Naive B cell (primary cell): ENCODE measurements around the gene ATRNL1. TPM values are rescaled to one million over a fixed set of nuclear protein-coding genes. Genes with fewer than 3 reads are reported as not detected.
A peak's percentile ranks its signal among the peaks of the same experiment; 100 is the strongest.

Experiments
- ATAC-seq, 2 donors: fragments of 150-1000 bp; cut with Tn5 transposase; 2 replicates each; pipeline ENCODE4 v1.10.0; 2021; ENCODE audit warnings: low read depth in 2 of 2, mild to moderate bottlenecking in 2 of 2, moderate library complexity in 2 of 2
- DNase-seq: peaks from one replicate; pipeline ENCODE4 v3.0.0; 2022
- H3K27ac Mint-ChIP-seq, 6 donors: one replicate each; pipeline ENCODE4 v1.8.0; 2020 to 2022; ENCODE audit warnings: mild to moderate bottlenecking in 6 of 6, mixed read lengths in 6 of 6, moderate library complexity in 5 of 6, inconsistent platforms in 2 of 6
- H3K27me3 Mint-ChIP-seq, 3 donors: one replicate each; pipeline ENCODE4 v1.8.0; 2021 to 2022; ENCODE audit warnings: mixed read lengths in 3 of 3, mild to moderate bottlenecking in 1 of 3
- H3K36me3 Mint-ChIP-seq, 2 donors: one replicate each; pipeline ENCODE4 v1.8.0; 2020 to 2022; ENCODE audit warnings: mixed read lengths in 2 of 2, inconsistent platforms in 1 of 2, mild to moderate bottlenecking in 1 of 2
- H3K4me1 Mint-ChIP-seq, 3 donors: one replicate each; pipeline ENCODE4 v1.8.0; 2020 to 2022; ENCODE audit warnings: mixed read lengths in 3 of 3, inconsistent platforms in 1 of 3, mild to moderate bottlenecking in 1 of 3, moderate library complexity in 1 of 3
- H3K4me3 Mint-ChIP-seq, 8 donors: one replicate each; pipeline ENCODE4 v1.8.0; 2020 to 2022; ENCODE audit warnings: mild to moderate bottlenecking in 8 of 8, mixed read lengths in 8 of 8, moderate library complexity in 8 of 8, inconsistent platforms in 2 of 8
- H3K9me3 Mint-ChIP-seq, 7 donors: one replicate each; pipeline ENCODE4 v1.8.0; 2020 to 2022; ENCODE audit warnings: mixed read lengths in 7 of 7, mild to moderate bottlenecking in 5 of 7, inconsistent platforms in 2 of 7, moderate library complexity in 1 of 7
- polyA plus RNA-seq, 6 donors: library from polyadenylated mRNA; unstranded; fragments of 300-500 nt; fragmentation: Illumina TruSeq; gene quantifications; one replicate each; pipeline ENCODE4 v1.2.3, GENCODE V29; 2021; ENCODE audit warnings: low read depth in 6 of 6

ATRNL1 gene
- polyA plus RNA-seq, 6 donors from 2014 or later: 0.03 to 1.7 (median 0.49) TPM; not detected in 2

- no peak for ATAC-seq
- Mint-ChIP-seq H3K27me3 (no peaks in the 10 kb centered on the region), H3K4me1 (no peaks in the 10 kb centered on the region), H3K36me3 (no peaks in the 10 kb centered on the region), H3K27ac (no peak overlapping the region), H3K4me3 (no peak overlapping the region), H3K9me3 (peaks cover 0 to 1% (median 0%) of the 10 kb centered on the region in 7 donors)
- no peak for DNase-seq
Observed at GRCh38 chr10:115949282-115949844, 856.2 kb downstream of the ATRNL1 start.

GRCh38 chr10:115950320-115950719, 857.2 kb downstream of the ATRNL1 start:
- DNase-seq (no peak), ATAC-seq (no peak)
- Mint-ChIP-seq H3K4me1 (no peaks in the 10 kb centered on the region), H3K36me3 (no peaks in the 10 kb centered on the region), H3K9me3 (peaks cover 0 to 1% (median 0%) of the 10 kb centered on the region in 7 donors), H3K27me3 (no peaks in the 10 kb centered on the region), H3K27ac (no peak overlapping the region), H3K4me3 (no peak overlapping the region)

GRCh38 chr10:115951242-115951641, 858.1 kb downstream of the ATRNL1 start:
- H3K27ac Mint-ChIP-seq: no peak overlapping the region
- H3K4me1 Mint-ChIP-seq: no peaks in the 10 kb centered on the region
- no peaks in the 10 kb centered on the region for H3K27me3 Mint-ChIP-seq
- DNase-seq: no peak
- H3K9me3 Mint-ChIP-seq: peaks cover 0 to 1% (median 0%) of the 10 kb centered on the region in 7 donors
- no peak for ATAC-seq
- no peak overlapping the region for H3K4me3 Mint-ChIP-seq
- H3K36me3 Mint-ChIP-seq: no peaks in the 10 kb centered on the region

GRCh38 chr10:115953281-115953680, 860.1 kb downstream of the ATRNL1 start:
- H3K9me3 Mint-ChIP-seq: no peaks in the 10 kb centered on the region
- ATAC-seq: no peak
- H3K4me1 Mint-ChIP-seq: no peaks in the 10 kb centered on the region
- DNase-seq: no peak
- H3K36me3 Mint-ChIP-seq: no peaks in the 10 kb centered on the region
- no peak overlapping the region for H3K4me3 Mint-ChIP-seq
- no peaks in the 10 kb centered on the region for H3K27me3 Mint-ChIP-seq
- no peak overlapping the region for H3K27ac Mint-ChIP-seq

- ATAC-seq: no peak
- DNase-seq: no peak
Observed at GRCh38 chr10:115953968-115954367, 860.8 kb downstream of the ATRNL1 start.

GRCh38 chr10:115956225-115957011, 863.3 kb downstream of the ATRNL1 start:
- no peaks in the 10 kb centered on the region for H3K4me1 Mint-ChIP-seq
- H3K36me3 Mint-ChIP-seq: no peaks in the 10 kb centered on the region
- ATAC-seq: no peak
- no peaks in the 10 kb centered on the region for H3K9me3 Mint-ChIP-seq
- no peak overlapping the region for H3K4me3 Mint-ChIP-seq
- DNase-seq: no peak
- no peak overlapping the region for H3K27ac Mint-ChIP-seq
- no peaks in the 10 kb centered on the region for H3K27me3 Mint-ChIP-seq

More at GRCh38 chr10:115953968-115954367, 860.8 kb downstream of the ATRNL1 start:
- Mint-ChIP-seq H3K9me3 (no peaks in the 10 kb centered on the region), H3K27ac (peak overlapping the region in 1 of 6 donors; percentile 69), H3K36me3 (no peaks in the 10 kb centered on the region), H3K4me3 (no peak overlapping the region), H3K4me1 (no peaks in the 10 kb centered on the region), H3K27me3 (no peaks in the 10 kb centered on the region)

GRCh38 chr10:115957012-115957399, 863.8 kb downstream of the ATRNL1 start:
- H3K27ac Mint-ChIP-seq: no peak overlapping the region
- no peak overlapping the region for H3K4me3 Mint-ChIP-seq
- peaks cover 0 to 2% (median 0%) of the 10 kb centered on the region in 7 donors for H3K9me3 Mint-ChIP-seq
- ATAC-seq (no peak), DNase-seq (no peak)
- H3K4me1 Mint-ChIP-seq: no peaks in the 10 kb centered on the region
- H3K36me3 Mint-ChIP-seq: no peaks in the 10 kb centered on the region
- H3K27me3 Mint-ChIP-seq: no peaks in the 10 kb centered on the region

- no peaks in the 10 kb centered on the region for H3K36me3 Mint-ChIP-seq
- H3K27me3 Mint-ChIP-seq: no peaks in the 10 kb centered on the region
- no peak for ATAC-seq
- no peak overlapping the region for H3K27ac Mint-ChIP-seq
- H3K9me3 Mint-ChIP-seq: peaks cover 0 to 4% (median 0%) of the 10 kb centered on the region in 7 donors
- no peak for DNase-seq
- no peak overlapping the region for H3K4me3 Mint-ChIP-seq
- H3K4me1 Mint-ChIP-seq: no peaks in the 10 kb centered on the region
Observed at GRCh38 chr10:115957786-115958442, 864.7 kb downstream of the ATRNL1 start.

GRCh38 chr10:115963848-115964247, 870.7 kb downstream of the ATRNL1 start:
- H3K27me3 Mint-ChIP-seq: no peaks in the 10 kb centered on the region
- peaks cover 0 to 14% (median 5%) of the 10 kb centered on the region in 7 donors for H3K9me3 Mint-ChIP-seq
- H3K4me3 Mint-ChIP-seq: no peak overlapping the region
- H3K36me3 Mint-ChIP-seq: no peaks in the 10 kb centered on the region
- no peaks in the 10 kb centered on the region for H3K4me1 Mint-ChIP-seq
- no peak for DNase-seq
- no peak overlapping the region for H3K27ac Mint-ChIP-seq
- ATAC-seq: no peak

GRCh38 chr10:115964827-115965226, 871.7 kb downstream of the ATRNL1 start:
- Mint-ChIP-seq H3K27ac (no peak overlapping the region), H3K36me3 (no peaks in the 10 kb centered on the region), H3K4me1 (no peaks in the 10 kb centered on the region), H3K27me3 (no peaks in the 10 kb centered on the region), H3K4me3 (no peak overlapping the region), H3K9me3 (peaks cover 0 to 14% (median 5%) of the 10 kb centered on the region in 7 donors)
- DNase-seq: no peak
- no peak for ATAC-seq

GRCh38 chr10:115965376-115965775, 872.2 kb downstream of the ATRNL1 start:
- DNase-seq (no peak), ATAC-seq (no peak)
- H3K9me3 Mint-ChIP-seq: peaks cover 0 to 14% (median 5%) of the 10 kb centered on the region in 7 donors
- no peak overlapping the region for H3K27ac Mint-ChIP-seq
- no peak overlapping the region for H3K4me3 Mint-ChIP-seq
- no peaks in the 10 kb centered on the region for H3K27me3 Mint-ChIP-seq
- H3K4me1 Mint-ChIP-seq: no peaks in the 10 kb centered on the region
- H3K36me3 Mint-ChIP-seq: no peaks in the 10 kb centered on the region

GRCh38 chr10:115968236-115968635, 875.1 kb downstream of the ATRNL1 start:
- DNase-seq (no peak), ATAC-seq (no peak)
- no peaks in the 10 kb centered on the region for H3K27me3 Mint-ChIP-seq
- no peaks in the 10 kb centered on the region for H3K36me3 Mint-ChIP-seq
- no peaks in the 10 kb centered on the region for H3K4me1 Mint-ChIP-seq
- H3K4me3 Mint-ChIP-seq: no peak overlapping the region
- H3K9me3 Mint-ChIP-seq: peaks cover 0 to 16% (median 7%) of the 10 kb centered on the region in 7 donors
- H3K27ac Mint-ChIP-seq: no peak overlapping the region

GRCh38 chr10:115969591-115969990, 876.4 kb downstream of the ATRNL1 start:
- DNase-seq (no peak), ATAC-seq (no peak)
- H3K36me3 Mint-ChIP-seq: no peaks in the 10 kb centered on the region
- H3K27ac Mint-ChIP-seq: no peak overlapping the region
- H3K9me3 Mint-ChIP-seq: peaks cover 1 to 24% (median 9%) of the 10 kb centered on the region in 7 donors
- no peak overlapping the region for H3K4me3 Mint-ChIP-seq
- no peaks in the 10 kb centered on the region for H3K27me3 Mint-ChIP-seq
- no peaks in the 10 kb centered on the region for H3K4me1 Mint-ChIP-seq

GRCh38 chr10:115971921-115972320, 878.8 kb downstream of the ATRNL1 start:
- Mint-ChIP-seq H3K4me1 (no peaks in the 10 kb centered on the region), H3K27ac (no peak overlapping the region), H3K27me3 (no peaks in the 10 kb centered on the region), H3K4me3 (peak overlapping the region in 1 of 8 donors; percentile 6), H3K36me3 (no peaks in the 10 kb centered on the region), H3K9me3 (peaks cover 0 to 20% (median 7%) of the 10 kb centered on the region in 7 donors)
- DNase-seq: no peak
- ATAC-seq: no peak
